Medulla oblongata (tissue), 1 donor: ENCODE results near the gene MTMR3.
"Not testable (repeated sequence)": the region's sequence is repeated elsewhere in the genome, so short reads cannot be mapped to it uniquely, and the experiment has no call there.

Experiments
- DNase-seq: peaks from one replicate; pipeline ENCODE4 v3.0.0-alpha.2; 2015; ENCODE audit errors: extremely low spot score

The MTMR3 gene

DNA sequence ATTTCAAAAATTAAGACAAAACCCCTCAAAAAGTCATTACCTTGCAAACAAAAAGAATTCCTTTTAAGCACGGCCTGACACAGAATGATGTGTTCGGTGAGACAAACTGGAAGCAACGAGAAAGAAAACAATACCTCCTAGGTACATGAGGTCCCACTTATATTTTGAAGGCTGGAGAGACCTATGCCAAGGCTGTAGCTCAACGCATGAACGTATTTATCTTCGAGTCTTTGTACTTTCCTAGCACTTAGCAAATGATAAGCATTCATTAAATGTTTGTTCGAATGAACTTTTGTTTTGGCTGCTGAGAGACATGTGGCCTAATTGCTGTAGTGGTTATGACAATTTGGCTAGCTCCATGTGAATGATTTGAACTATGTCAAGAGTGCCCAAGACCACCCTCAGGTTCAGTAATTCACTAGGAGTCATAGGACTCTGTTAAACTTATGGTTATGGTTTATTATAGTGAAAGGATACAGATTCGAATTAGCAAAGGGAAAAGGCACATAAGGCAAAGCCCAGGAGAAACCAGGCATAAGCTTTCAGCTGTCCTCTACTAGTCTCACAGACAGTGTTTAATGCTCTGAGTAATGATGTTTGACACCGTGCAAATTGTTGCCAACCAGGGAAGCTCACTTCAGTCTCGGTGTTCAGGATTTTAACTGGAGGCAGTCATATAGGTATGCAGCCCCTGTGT, 171.2 kb downstream of the MTMR3 start:
- DNase-seq, result no peak

DNA sequence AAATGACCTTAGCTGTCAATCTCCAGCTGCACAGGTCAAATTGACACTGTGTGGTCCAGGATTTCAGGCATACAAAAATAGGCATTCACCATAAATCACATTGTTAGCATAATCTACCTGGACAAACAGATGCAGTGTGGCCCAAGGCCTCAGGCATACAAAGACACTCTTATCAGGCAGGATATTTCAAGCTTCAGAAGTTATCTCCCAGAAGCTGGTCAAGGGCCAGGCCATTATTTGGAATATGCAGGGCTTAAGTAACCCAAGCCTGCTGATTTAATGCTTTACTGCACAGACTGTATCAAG, 171.7 kb downstream of the MTMR3 start:
- DNase-seq, result no peak

DNA sequence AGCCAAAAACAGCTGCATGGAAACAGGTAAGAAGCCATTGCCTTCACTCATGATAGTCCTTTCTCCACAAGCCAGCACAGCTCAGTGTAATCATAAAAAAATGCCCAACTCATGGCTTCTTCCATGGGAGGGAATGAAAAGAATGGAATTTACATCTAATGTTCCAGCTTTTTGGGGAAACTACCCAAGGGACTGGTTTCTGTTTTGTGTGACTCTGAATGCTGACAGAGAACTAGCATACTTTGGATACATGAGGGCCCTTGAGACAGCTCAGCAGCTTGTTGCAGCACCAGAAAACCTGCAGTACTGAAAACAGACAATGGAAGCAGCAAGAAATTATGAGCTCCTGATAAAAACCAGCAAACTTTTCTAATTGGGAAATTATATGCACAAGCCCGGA, 173.0 kb downstream of the MTMR3 start:
- no peak for DNase-seq

DNA sequence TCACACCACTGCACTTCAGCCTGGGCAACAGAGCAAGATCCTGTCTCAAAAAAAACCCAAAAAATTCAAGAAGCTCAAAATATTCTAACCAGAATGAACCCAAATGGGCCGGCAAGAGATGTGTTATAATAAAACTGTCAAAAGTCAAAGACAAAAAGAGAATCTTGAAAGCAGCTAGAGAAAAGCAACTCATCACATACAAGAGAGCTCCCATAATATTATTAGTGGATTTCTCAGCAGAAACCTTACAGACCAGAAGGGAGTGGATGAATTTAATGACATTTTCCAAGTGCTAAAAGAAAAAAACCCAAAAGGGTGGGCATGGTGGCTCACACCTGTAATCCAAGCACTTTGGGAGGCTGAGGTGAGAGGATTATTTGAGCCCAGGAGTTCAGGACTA, 174.4 kb downstream of the MTMR3 start:
- no peak for DNase-seq

DNA sequence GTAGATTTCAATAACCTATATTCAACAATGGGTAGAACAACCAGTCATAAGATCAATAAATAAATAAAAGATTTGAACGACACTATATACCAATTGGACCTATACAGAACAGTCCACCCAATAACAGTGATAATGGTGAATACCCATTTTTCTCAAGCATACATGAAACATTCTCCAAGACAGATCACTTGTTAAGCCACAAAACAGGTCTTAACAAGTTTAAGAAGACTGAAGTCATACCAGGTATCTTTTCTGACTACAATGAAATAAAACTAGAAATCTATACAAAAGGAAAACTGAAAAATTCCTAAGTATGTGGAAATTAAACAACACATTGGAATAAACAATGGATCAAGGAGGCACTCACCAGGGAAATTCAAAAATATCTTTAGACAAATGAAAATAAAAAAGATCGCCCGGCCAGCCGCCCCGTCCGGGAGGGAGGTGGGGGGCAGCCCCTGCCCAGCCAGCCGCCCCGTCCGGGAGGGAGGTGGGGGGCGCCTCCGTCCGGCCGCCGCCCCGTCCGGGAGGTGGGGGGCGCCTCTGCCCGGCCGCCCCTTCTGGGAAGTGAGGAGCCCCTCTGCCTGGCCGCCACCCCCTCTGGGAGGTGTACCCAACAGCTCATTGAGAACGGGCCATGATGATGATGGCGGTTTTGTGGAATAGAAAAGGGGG, 176.5 kb downstream of the MTMR3 start:
- not testable (repeated sequence) for DNase-seq

DNA sequence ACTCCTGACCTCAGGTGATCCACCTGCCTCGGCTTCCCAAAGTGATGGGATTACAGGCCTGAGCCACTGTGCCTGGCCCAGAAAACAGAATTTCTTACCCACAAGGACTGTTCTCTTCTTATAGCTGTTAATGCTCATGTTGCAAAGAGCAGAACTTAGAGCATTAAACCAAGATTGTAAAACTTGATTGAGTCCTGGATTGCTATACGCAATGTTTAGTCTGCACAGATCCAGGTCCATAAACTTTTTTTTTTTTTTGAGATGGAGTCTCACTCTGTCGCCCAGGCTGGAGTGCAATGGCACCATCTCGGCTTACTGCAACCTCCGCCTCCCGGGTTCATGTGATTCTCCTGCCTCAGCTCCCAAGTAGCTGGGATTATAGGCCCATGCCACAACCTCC, 178.1 kb downstream of the MTMR3 start:
- DNase-seq, result not testable (repeated sequence)

DNA sequence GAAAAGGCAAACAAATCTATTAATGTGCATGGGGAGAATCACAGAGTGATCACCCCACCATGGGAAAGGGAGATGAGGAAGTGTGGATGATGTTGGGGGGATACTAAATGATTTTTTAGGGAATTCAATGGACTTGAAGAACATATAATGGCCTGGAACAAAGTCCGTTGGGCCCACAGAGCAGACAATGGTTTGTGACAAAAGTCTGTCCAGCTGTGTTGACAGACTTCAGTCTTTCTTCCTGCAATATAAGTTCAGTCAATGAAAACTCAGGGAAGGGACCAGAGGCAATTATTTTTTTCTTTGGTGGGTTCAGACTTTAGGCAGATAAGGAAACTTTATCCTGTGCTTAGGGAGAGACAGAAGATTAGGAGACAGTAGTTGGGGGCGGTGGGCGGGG, 179.3 kb downstream of the MTMR3 start:
- DNase-seq, result no peak

DNA sequence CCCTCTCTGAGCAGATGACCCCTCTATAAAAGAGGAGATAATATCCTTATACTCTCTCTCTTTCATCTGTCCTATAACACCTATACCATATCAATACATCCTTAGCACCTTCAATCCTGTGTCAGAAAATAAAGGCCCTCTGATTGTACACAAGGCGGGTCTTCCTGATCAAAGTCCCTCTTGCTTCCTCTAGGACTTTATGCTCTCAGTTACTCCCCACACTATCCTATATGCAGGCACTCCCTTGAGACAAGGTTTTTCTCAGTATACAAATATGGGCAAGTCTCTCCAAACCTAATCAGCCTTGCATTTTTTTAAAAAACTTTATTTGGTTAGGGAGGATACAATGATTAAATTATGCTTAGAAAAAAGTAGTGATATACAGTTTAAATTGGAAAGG, 180.0 kb downstream of the MTMR3 start:
- no peak for DNase-seq

DNA sequence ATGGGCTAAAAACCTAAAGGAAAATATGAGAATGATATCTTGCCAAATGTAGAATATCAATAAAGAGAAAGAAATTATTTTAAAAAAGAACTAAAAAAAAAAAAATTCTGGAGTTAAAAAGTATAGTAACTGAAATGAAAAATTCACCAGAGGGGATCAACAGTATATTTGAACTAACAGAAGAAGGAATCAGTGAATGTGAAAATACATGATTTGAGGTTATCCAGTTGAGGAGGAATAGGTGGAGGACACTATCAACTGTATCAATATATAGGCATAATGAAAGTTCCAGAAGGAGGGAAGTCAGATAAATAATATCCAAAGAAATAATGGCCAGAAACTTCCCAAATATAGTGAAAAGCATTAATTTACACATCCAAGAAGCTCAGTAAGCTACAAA, 181.2 kb downstream of the MTMR3 start:
- DNase-seq, result no peak

DNA sequence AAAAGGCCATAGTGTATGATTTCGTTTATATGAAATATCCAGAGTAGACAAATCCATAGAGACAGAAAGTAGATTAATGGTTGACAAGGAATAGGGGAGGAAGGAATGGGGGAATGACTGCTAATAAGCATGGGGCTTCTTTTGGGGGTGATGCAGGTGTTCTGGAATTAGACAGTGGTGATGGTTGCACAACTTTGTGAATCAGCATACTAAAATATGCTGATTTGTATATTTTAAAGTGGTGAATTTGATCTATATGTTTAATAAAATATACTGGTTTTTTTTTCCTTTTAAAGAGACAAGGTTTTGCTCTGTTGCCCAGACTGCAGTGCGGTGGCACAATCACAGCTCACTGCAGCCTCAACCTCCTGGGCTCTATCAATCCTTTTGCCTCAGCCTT, 190.8 kb downstream of the MTMR3 start:
- DNase-seq, result no peak

DNA sequence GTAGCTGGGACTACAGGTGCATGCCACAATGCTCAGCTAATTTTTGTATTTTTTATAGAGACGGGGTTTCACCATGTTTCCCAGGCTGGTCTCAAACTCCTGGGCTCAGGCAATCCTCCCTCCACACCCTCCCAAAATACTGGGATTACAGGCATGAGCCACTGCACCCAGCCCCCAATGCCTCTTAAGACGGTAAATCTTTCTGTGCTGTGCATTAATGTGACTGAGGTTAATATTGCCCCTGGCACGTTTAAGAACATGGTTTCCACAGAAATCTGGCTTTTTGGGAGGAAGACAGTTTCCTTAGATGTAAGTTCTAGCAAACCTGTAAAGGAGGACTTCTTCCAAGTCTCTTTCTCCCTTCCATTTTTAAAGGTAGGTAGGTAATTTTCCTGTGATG, 191.2 kb downstream of the MTMR3 start:
- no peak for DNase-seq

DNA sequence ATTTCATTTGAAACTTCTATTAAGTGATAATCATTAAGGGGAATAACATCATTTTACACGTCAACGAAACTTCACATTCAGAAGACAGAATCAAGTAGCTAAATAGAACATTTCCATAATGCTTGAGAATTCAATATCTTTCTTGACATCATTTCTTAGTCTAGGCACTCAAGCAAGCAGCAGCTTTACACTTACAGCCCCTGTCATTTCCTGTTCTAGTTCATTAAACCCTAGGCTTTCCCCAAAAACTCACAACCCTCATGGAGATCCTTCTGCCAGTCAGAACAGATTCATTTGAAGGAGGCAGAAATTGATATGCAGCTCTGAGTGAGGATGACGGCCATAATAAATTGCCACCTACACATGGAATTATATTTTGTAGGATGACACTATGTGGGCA, 192.0 kb downstream of the MTMR3 start:
- no peak for DNase-seq

DNA sequence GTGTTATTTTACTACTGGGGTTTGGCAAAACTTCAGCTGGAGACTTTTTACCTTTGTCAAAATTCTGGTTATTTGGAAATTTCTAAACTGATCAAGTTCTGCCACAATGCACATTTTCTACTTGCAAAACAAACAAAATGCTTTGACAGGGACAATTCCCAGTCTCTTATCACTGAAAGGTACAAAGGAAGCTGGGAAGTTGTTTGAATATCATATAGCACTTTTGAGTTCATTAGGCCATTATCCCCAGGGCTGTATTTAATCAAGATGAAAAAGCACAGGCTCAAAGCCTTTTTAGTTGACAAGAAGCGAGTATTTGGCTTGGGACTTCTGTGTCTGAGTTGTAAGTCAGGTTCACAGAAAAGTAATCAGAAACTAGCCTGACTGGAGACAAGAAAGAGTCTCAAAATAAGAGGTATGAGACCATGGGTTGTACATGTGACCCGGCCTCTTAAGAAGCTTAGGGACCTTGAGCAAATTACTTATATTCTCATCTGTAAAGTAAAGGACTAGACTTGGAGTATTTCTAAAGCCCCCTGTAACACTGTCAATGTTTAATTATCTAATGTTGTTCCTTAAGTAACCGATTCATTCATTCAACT, 194.4 kb downstream of the MTMR3 start:
- DNase-seq, result no peak

DNA sequence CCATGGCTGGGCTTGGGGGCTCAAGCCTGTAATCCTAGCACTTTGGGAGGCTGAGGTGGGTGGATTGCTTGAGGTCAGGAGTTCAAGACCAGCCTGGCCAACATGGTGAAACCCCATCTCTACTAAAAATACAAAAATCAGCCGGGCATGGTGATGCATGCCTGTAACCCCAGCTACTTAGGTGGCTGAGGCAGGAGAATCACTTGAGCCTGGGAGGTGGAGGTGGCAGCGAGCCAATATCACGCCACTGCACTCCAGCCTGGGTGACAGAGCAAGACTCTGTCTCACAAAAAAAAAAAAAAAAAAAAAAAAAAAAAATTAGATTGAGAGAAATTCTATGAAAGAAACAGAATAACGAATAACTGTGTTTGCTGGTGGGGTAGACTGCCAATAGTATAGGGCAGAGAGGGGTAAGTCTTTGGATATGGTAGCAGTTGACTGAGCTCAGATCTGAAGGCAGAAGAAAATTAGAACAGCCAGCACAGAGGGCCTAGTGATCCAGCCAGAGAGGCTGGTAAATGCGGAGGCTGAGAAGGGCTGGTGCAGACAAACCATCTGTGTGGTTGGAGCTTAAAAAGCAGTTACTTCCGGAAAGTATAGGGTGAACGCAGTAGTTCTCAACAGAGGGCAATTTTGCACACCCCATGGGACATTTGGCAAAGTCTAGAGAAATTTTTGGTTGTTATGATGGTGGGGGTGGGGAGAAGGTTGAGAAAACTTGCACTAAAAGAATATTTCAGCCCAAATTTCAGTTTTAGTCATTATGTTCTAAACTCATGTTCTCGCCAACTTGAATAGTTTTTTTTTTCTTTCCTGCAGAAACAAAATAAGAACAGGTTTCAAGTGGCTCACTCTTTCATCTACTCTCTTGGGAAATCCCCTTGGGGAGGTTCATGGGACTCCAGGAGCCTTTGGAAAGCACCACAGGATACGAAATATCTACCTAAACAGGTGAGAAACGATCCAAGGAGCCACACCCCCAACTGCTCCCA, 195.6 kb downstream of the MTMR3 start:
- no peak for DNase-seq

DNA sequence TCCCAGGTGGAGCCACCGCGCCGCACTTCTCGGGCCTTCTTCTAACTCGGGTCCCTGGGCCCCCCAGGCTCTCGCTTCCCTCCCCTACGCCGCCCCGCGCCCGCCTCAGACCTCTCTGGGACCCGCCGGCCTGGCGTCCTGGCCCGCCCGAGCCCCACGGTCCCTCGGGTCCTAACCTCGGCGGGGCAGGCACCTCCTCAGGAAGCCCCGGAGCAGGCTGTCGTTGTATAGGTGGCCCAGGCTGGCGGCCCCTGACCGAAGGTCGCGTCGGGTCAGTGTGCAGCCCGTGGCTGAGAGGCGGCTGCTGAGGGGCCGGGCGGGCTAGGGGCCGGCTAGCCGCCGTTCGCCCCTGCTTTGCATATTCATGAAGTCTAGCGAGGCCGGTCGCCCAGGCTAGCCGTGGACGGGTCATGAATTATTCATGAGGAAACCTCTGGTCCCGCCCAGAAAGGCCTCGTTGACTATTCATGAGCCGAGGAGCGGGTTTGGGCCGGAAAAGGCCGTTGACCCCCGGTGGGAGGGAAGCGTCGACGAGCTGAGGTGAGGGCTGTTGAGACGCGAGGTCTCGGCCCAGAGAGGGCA, 197.1 kb downstream of the MTMR3 start, which contains the start of gene HORMAD2:
Gene HORMAD2, plus strand, starts transcription at position 513 of the 582 bp plus-strand sequence. CDS start 13,489 bp downstream, outside the sequence.
- peak; percentile 66 for DNase-seq
